H1 (cell line): ENCODE results near the gene CORO2B. TPM values are rescaled to one million over a fixed set of nuclear protein-coding genes. Genes with fewer than 3 reads are reported as not detected.

Experiments used
- CTCF ChIA-PET: fragments of 300-600 bp; sonication (Branson Sonifier 250); formaldehyde crosslinking; loops from one replicate; lab custom pipeline; 2021; ENCODE audit not compliant: partially characterized antibody; lab: Charles Lee
- POLR2A ChIA-PET: fragments of 300-600 bp; sonication (Branson Sonifier 250); formaldehyde crosslinking; loops from one replicate; lab custom pipeline; 2021; ENCODE audit warnings: inconsistent platforms; ENCODE audit not compliant: partially characterized antibody; lab: Charles Lee
- DNase-seq, 2 experiments: peaks; one replicate each; pipeline versions ENCODE4 v3.0.0 to v3.0.0-alpha.2; 2010 to 2022; ENCODE audit warnings: low spot score in 2 of 2, low read depth in 1 of 2, mixed read lengths in 1 of 2
- FAIRE-seq: peaks from 2 replicates; lab custom pipeline; 2011; peaks lifted over from hg19 to GRCh38; lab: Jason Lieb, UNC
- H2AFZ ChIP-seq: 2 replicates; pipeline ENCODE4 v1.8.1; 2012; ENCODE audit warnings: low read length, inconsistent platforms
- H2AK5ac ChIP-seq: 2 replicates; pipeline ENCODE4 v1.6.1; 2013; ENCODE audit warnings: low read depth, low read length
- H2BK120ac ChIP-seq: replicated peaks from 2 replicates; pipeline ENCODE3; 2013; ENCODE audit warnings: low read depth, low read length, inconsistent platforms
- H2BK12ac ChIP-seq: 2 replicates; pipeline ENCODE4 v1.6.1; 2013; ENCODE audit warnings: low read depth, low read length
- H2BK15ac ChIP-seq: 2 replicates; pipeline ENCODE4 v1.6.1; 2013; ENCODE audit warnings: low read length
- H2BK20ac ChIP-seq: 2 replicates; pipeline ENCODE4 v1.6.1; 2013; ENCODE audit warnings: low read length
- H2BK5ac ChIP-seq: 2 replicates; pipeline ENCODE4 v1.6.1; 2013; ENCODE audit warnings: low read depth, low read length
- H3K14ac ChIP-seq: 2 replicates; pipeline ENCODE4 v1.6.1; 2013; ENCODE audit warnings: inconsistent platforms; ENCODE audit not compliant: insufficient read length
- H3K18ac ChIP-seq: 2 replicates; pipeline ENCODE4 v1.6.1; 2013; ENCODE audit warnings: low read length; ENCODE audit errors: extremely low read depth
- H3K23ac ChIP-seq: 2 replicates; pipeline ENCODE4 v1.6.1; 2013; ENCODE audit warnings: inconsistent platforms; ENCODE audit not compliant: insufficient read length
- H3K23me2 ChIP-seq: 2 replicates; pipeline ENCODE4 v1.6.1; 2013; ENCODE audit warnings: low read depth, low read length
- H3K27ac ChIP-seq: 2 replicates; pipeline ENCODE4 v1.6.1; 2011; ENCODE audit warnings: low read depth, low read length, inconsistent platforms
- H3K27me3 ChIP-seq, 4 experiments: replicated peaks in 1 of 4; 1 replicate in 1 of 4; 2 replicates in 3 of 4; pipeline versions ENCODE4 v1.6.1 to v1.8.1; 2011 to 2013; ENCODE audit warnings: low read length in 3 of 4, mild to moderate bottlenecking in 3 of 4, inconsistent platforms in 2 of 4, mixed read lengths in 2 of 4, moderate library complexity in 1 of 4; ENCODE audit not compliant: control insufficient read depth in 3 of 4, insufficient read depth in 3 of 4; ENCODE audit errors: extremely low read depth in 1 of 4
- H3K36me3 ChIP-seq, 4 experiments: 2 replicates each; pipeline versions ENCODE4 v1.6.1 to v1.8.1; 2011 to 2013; ENCODE audit warnings: mild to moderate bottlenecking in 4 of 4, low read length in 3 of 4, moderate library complexity in 2 of 4, control low read depth in 1 of 4, inconsistent platforms in 1 of 4; ENCODE audit not compliant: insufficient read depth in 4 of 4, control insufficient read depth in 2 of 4
- H3K4ac ChIP-seq: replicated peaks from 2 replicates; pipeline ENCODE3; 2013; ENCODE audit warnings: low read length, low read depth, mixed read lengths, inconsistent platforms; ENCODE audit not compliant: insufficient read length
- H3K4me1 ChIP-seq, 4 experiments: replicated peaks in 1 of 4; 1 replicate in 1 of 4; 2 replicates in 3 of 4; pipeline versions ENCODE4 v1.6.1 to v1.8.1; 2011 to 2013; ENCODE audit warnings: low read length in 3 of 4, inconsistent platforms in 2 of 4, mixed read lengths in 1 of 4; ENCODE audit not compliant: insufficient read depth in 4 of 4, control insufficient read depth in 3 of 4
- H3K4me2 ChIP-seq, 2 experiments: 2 replicates each; pipeline versions ENCODE4 v1.6.1 to v1.8.1; 2011 to 2013; ENCODE audit warnings: low read depth in 2 of 2, low read length in 2 of 2, control low read depth in 1 of 2, inconsistent platforms in 1 of 2, mild to moderate bottlenecking in 1 of 2; ENCODE audit not compliant: insufficient read depth in 1 of 2
- H3K4me3 ChIP-seq, 4 experiments: fragments of 200-600, 300-600 bp in 1 of 4; sonication (generic), shearing (Covaris generic), sonication (Bioruptor Twin) in 1 of 4; 2 replicates each; pipeline versions ENCODE4 v1.5.1 to v1.8.1; 2011 to 2016; ENCODE audit warnings: low read length in 4 of 4, low read depth in 3 of 4, control low read depth in 2 of 4, inconsistent platforms in 2 of 4, mild to moderate bottlenecking in 2 of 4, mixed read lengths in 1 of 4, moderate library complexity in 1 of 4; ENCODE audit not compliant: insufficient read depth in 2 of 4; ENCODE audit errors: extremely low read depth in 1 of 4
- H3K56ac ChIP-seq: replicated peaks from 2 replicates; pipeline ENCODE3; 2013; ENCODE audit warnings: low read depth, mild to moderate bottlenecking, mixed read lengths, low read length, inconsistent platforms; ENCODE audit not compliant: insufficient read length
- H3K79me1 ChIP-seq: 2 replicates; pipeline ENCODE4 v1.6.1; 2013; ENCODE audit warnings: low read depth, low read length, control low read depth
- H3K79me2 ChIP-seq, 2 experiments: 2 replicates each; pipeline versions ENCODE4 v1.6.1 to v1.8.1; 2012 to 2013; ENCODE audit warnings: low read length in 2 of 2, mild to moderate bottlenecking in 2 of 2, inconsistent platforms in 1 of 2; ENCODE audit not compliant: insufficient read depth in 2 of 2, control insufficient read depth in 1 of 2
- H3K9ac ChIP-seq, 4 experiments: replicated peaks in 1 of 4; 1 replicate in 1 of 4; 2 replicates in 3 of 4; pipeline versions ENCODE4 v1.6.1 to v1.8.1; 2011 to 2013; ENCODE audit warnings: low read depth in 3 of 4, low read length in 3 of 4, control low read depth in 2 of 4, mild to moderate bottlenecking in 2 of 4, moderate library complexity in 2 of 4, inconsistent platforms in 1 of 4; ENCODE audit errors: extremely low read depth in 1 of 4
- H3K9me3 ChIP-seq, 2 experiments: 2 replicates each; pipeline versions ENCODE4 v1.6.1 to v1.8.1; 2012 to 2013; ENCODE audit warnings: mild to moderate bottlenecking in 2 of 2, moderate library complexity in 2 of 2, control low read depth in 1 of 2, inconsistent platforms in 1 of 2, low read depth in 1 of 2, low read length in 1 of 2, mixed read lengths in 1 of 2; ENCODE audit not compliant: insufficient read depth in 2 of 2
- H4K20me1 ChIP-seq, 2 experiments: replicated peaks in 1 of 2; 2 replicates each; pipeline versions ENCODE3 to v1.8.1; 2011 to 2013; ENCODE audit warnings: inconsistent platforms in 2 of 2, low read length in 2 of 2, mild to moderate bottlenecking in 1 of 2; ENCODE audit not compliant: insufficient read depth in 2 of 2, control insufficient read depth in 1 of 2
- H4K5ac ChIP-seq: 2 replicates; pipeline ENCODE4 v1.6.1; 2013; ENCODE audit warnings: low read length, low read depth, mixed read lengths, inconsistent platforms; ENCODE audit not compliant: insufficient read length
- H4K8ac ChIP-seq: 2 replicates; pipeline ENCODE4 v1.8.0; 2013; ENCODE audit warnings: mild to moderate bottlenecking, moderate library complexity, low read length, inconsistent platforms; ENCODE audit not compliant: insufficient read depth; ENCODE audit errors: extremely low read depth
- H4K91ac ChIP-seq: replicated peaks from 2 replicates; pipeline ENCODE3; 2013; ENCODE audit warnings: low read length, mixed read lengths, inconsistent platforms; ENCODE audit not compliant: insufficient read length
- BCL11A ChIP-seq, 2 experiments: IDR thresholded peaks; one replicate each; pipeline ENCODE4 v1.6.1; 2011; ENCODE audit warnings: low read depth in 2 of 2, low read length in 2 of 2, mild to moderate bottlenecking in 2 of 2
- CHD1 ChIP-seq: IDR thresholded peaks from 2 replicates; pipeline ENCODE4 v1.6.1; 2012; ENCODE audit warnings: low read depth, low read length, improper control_type of control experiment
- CREB1 ChIP-seq: IDR thresholded peaks from 2 replicates; pipeline ENCODE4 v1.6.1; 2012; ENCODE audit warnings: inconsistent platforms
- CTCF ChIP-seq, 3 experiments: IDR thresholded peaks; 1 replicate in 2 of 3; 2 replicates in 1 of 3; pipeline versions ENCODE4 v1.5.1 to v1.6.1; 2011; ENCODE audit warnings: low read length in 3 of 3, mild to moderate bottlenecking in 3 of 3, inconsistent platforms in 2 of 3, low read depth in 1 of 3, moderate library complexity in 1 of 3; ENCODE audit not compliant: insufficient read depth in 1 of 3; ENCODE audit errors: control extremely low read depth in 1 of 3
- HDAC2 ChIP-seq, 2 experiments: fragments of 300-600 bp in 1 of 2; sonication (generic) in 1 of 2; IDR thresholded peaks; 2 replicates each; pipeline ENCODE4 v1.6.1; 2011 to 2012; ENCODE audit warnings: low read depth in 2 of 2, low read length in 2 of 2, mild to moderate bottlenecking in 2 of 2, moderate library complexity in 2 of 2, borderline replicate concordance in 1 of 2, inconsistent platforms in 1 of 2
- HDAC6 ChIP-seq: IDR thresholded peaks from one replicate; pipeline ENCODE4 v1.7.1; 2012; ENCODE audit warnings: low read depth, mild to moderate bottlenecking, inconsistent platforms, low read length, moderate library complexity
- JUN ChIP-seq: IDR thresholded peaks from 2 replicates; pipeline ENCODE4 v1.6.1; 2011; ENCODE audit warnings: low read depth, mild to moderate bottlenecking, improper control_type of control experiment, low read length
- POLR2A ChIP-seq, 2 experiments: IDR thresholded peaks; 1 replicate in 1 of 2; 2 replicates in 1 of 2; pipeline ENCODE4 v1.6.1; 2011; ENCODE audit warnings: low read depth in 2 of 2, low read length in 2 of 2, mild to moderate bottlenecking in 2 of 2; ENCODE audit errors: control extremely low read depth in 1 of 2
- SIX5 ChIP-seq: IDR thresholded peaks from 2 replicates; pipeline ENCODE4 v1.6.1; 2011; ENCODE audit warnings: mild to moderate bottlenecking, low read depth, low read length
- SP4 ChIP-seq: IDR thresholded peaks from 2 replicates; pipeline ENCODE4 v1.6.1; 2012; ENCODE audit warnings: low read length, inconsistent platforms
- WGBS, 2 experiments: shearing (Covaris generic) in 1 of 2; methylation state at CpG; one replicate each; pipeline versions ENCODE4 v1.1.6 to v1.1.7; 2013 to 2015; ENCODE audit warnings: low lambda C conversion rate in 2 of 2, mixed read lengths in 2 of 2, inconsistent platforms in 1 of 2, low coverage in 1 of 2, missing lambda C conversion rate in 1 of 2; ENCODE audit not compliant: insufficient replicate concordance in 2 of 2, insufficient coverage in 1 of 2, insufficient read length in 1 of 2; ENCODE audit errors: extremely low coverage in 1 of 2, missing lambda C conversion rate in 1 of 2; 5-methylcytosine and 5-hydroxymethylcytosine counted together
- polyA plus RNA-seq, 7 experiments: library from polyadenylated mRNA; depleted of rRNA in 3 of 7; stranded (reverse) in 5 of 7; unstranded in 2 of 7; fragments of >200 nt in 5 of 7; fragments of 200-250 nt in 2 of 7; gene quantifications; 1 replicate in 5 of 7; 2 replicates in 1 of 7; 4 replicates in 1 of 7; pipeline versions ENCODE4 v1.2.1 to v1.2.3, GENCODE V29; 2011 to 2013; ENCODE audit warnings: missing spikeins in 2 of 7, mixed read lengths in 2 of 7
- total RNA-seq: library from RNA; stranded (reverse); fragmentation: NEBNext Ultra II Directional; extraction: Animal tissue kit (Norgen Biotek cat#: 25700); gene quantifications from 2 replicates; pipeline ENCODE4 v1.2.1, GENCODE V29; 2021

Gene CORO2B
- total and polyA plus RNA-seq, 2 of the 8 experiments (the other 6 are each of a cell fraction or from before 2014, with no cell fraction given), result 3.4 to 6.7 TPM

- no peak overlapping the region for H3K4me3 ChIP-seq
- WGBS, 2 experiments, result 64% methylated on average over 8 of the region's 10 CpGs; no CpG with 5 or more reads in 1 of the 2 experiments
- POLR2A ChIA-PET, result interaction anchor here (0.6 kb wide), 1 partner anchor 36 kb away, joined by 3 read pairs; no protein-coding TSS in a partner anchor
Observed at GRCh38 chr15:68633231-68634121, 54.7 kb downstream of the CORO2B start.

More at GRCh38 chr15:68633231-68634121, 54.7 kb downstream of the CORO2B start:
- Histone ChIP-seq H4K91ac (no peak overlapping the region), H3K27ac (no peak overlapping the region), H4K5ac (no peak overlapping the region), H2AK5ac (no peak overlapping the region), H2BK120ac (no peak overlapping the region), H3K79me1 (no peaks in the 10 kb centered on the region), H2AFZ (no peak overlapping the region), H2BK12ac (no peak overlapping the region), H3K23ac (no peak overlapping the region), H3K18ac (no peak overlapping the region), H3K23me2 (no peaks in the 10 kb centered on the region), H2BK20ac (no peak overlapping the region), H3K14ac (no peak overlapping the region), H3K9me3 (no peaks in the 10 kb centered on the region), H4K20me1 (no peaks in the 10 kb centered on the region), H3K27me3 (no peaks in the 10 kb centered on the region), H2BK5ac (no peak overlapping the region), H3K4me2 (no peak overlapping the region), H3K4ac (no peak overlapping the region), H4K8ac (no peak overlapping the region), H3K4me1 (peaks cover 0 to 8% (median under 1%) of the 10 kb centered on the region in 4 experiments; a peak in 1 of 7 replicates), H3K36me3 (no peaks in the 10 kb centered on the region), H3K79me2 (no peaks in the 10 kb centered on the region), H3K9ac (no peak overlapping the region), H3K56ac (no peak overlapping the region), H2BK15ac (no peak overlapping the region)
- TF ChIP-seq HDAC2 (IDR thresholded peaks at IDR 0.05; ENCODE audit: borderline replicate concordance in 1 of 2, low read depth in 2 of 2, low read length in 2 of 2) (no peak), SIX5 (no peak), BCL11A (IDR thresholded peaks at IDR 0.05; ENCODE audit: low read depth in 2 of 2, low read length in 2 of 2) (no peak), HDAC6 (no peak), CHD1 (no peak), CTCF (IDR thresholded peaks at IDR 0.05; ENCODE audit: control extremely low read depth in 1 of 3, insufficient read depth in 1 of 3, low read depth in 1 of 3, low read length in 3 of 3) (no peak), SP4 (no peak), POLR2A (IDR thresholded peaks at IDR 0.05; ENCODE audit: control extremely low read depth in 1 of 2, low read depth in 2 of 2, low read length in 2 of 2) (no peak), JUN (no peak), CREB1 (no peak)
- no peak for FAIRE-seq
- no peak for DNase-seq
- CTCF ChIA-PET, result interaction anchor here (1.1 to 24.3 kb wide), 10 partner anchors 10 to 79 kb away, joined by 3 to 569 read pairs (median 8); no protein-coding TSS in a partner anchor
